Erythroblast (primary cell): Measurements from ENCODE around the gene ZNF599.
"Not testable (repeated sequence)": the region's sequence is repeated elsewhere in the genome, so short reads cannot be mapped to it uniquely, and the experiment has no call there.

Source experiments
- DNase-seq, 2 experiments: peaks; one replicate each; lab custom pipeline; 2025; lab: John Stamatoyannopoulos, UW
- GATA1 ChIP-seq: IDR thresholded peaks from 2 replicates; pipeline ENCODE4 v1.6.1; 2011; ENCODE audit warnings: low read depth, mild to moderate bottlenecking, control low read depth, low read length, moderate library complexity
- POLR2A ChIP-seq: IDR thresholded peaks from 2 replicates; pipeline ENCODE4 v1.6.1; 2011; ENCODE audit warnings: mild to moderate bottlenecking, low read length

The ZNF599 gene

DNA sequence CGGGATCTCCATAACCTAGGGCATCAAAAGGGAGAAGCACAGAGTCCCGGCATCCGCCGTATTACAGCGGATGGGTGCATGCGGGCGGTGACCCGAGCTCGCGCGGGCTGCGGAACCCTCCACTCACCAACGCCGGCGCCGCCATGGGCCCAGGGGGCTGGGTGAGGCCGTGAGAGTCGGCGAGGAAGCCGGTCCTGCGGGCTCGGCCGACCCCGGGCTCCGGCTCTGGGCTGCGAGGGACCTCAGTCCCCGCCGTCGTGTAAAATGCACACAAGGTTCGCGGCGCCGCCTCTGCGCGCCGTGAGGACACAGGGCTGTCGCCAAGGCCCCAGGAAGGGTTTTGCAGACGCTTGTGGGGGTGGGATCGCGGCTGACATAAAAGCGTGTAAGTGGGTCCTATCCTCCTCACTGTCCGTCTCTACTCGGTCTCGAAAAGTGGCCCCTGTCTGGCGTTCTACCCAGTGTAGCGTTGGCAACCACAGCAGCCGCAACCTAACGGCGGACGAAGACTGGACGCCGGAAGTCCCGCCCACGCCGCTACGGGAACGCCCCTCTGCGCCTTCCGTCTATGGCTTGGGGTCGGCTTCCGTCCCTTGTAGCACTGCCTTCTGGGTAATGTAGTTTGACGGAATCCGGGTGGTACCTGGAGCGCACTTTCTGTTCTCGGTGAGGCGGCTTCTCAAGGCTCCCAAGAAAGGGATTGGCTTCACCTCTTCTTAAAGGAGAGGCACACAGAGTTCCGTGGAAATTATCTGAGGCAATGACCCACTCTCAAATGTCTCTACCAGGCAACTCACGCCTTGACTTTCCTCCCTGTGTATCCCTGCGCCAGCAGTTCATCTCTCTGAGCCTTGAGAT, at the start of gene ZNF599:
Gene ZNF599 (minus strand): TSS at position 519 of the 858 bp plus-strand sequence. CDS start 374 bp downstream, at position 145.
- no peak for TF ChIP-seq GATA1
- TF ChIP-seq POLR2A = peak; percentile 60

DNA sequence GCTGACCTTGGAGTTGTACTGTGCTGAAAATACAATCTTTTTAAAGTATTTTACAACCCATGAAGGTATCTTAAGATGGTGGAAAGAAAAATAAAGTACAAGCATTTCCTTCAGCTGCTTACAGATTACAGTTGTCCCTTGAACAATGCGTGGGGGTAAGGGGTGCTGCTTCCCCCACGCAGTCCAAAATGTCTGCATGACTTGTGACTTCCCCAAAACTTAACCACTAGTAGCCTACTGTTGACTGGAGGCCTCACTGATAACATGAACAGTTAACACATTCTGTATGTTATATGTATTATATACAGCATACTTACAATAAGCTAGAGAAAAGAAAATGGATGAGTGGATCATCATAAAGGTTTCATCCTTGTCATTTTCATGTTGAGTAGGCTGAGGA, 45.3 kb upstream of the ZNF599 start:
- DNase-seq = no peak
- TF ChIP-seq POLR2A (no peak), GATA1 (no peak)

More for the DNA sequence above, at the start of gene ZNF599:
- DNase-seq = peak; percentile 87 to 89

DNA sequence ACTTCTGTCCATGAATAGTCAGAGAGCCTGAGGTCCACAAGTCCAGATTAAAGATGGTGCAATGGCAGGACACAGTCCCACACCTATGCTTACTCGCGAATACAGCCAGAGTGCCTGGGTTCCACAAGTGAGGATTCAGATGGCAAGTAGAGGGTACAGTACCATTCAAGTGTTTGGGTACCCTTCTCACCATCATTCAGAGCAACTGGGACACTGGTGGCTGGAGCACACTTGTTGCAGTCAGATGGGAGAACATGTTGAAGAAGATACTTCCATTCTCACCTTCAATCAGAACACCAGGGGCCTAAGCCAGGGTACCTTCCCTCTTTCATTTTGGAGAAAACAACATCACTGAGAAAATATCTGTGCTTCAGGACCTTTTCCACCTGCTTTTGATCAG, 43.7 kb upstream of the ZNF599 start:
- TF ChIP-seq GATA1 (no peak), POLR2A (no peak)
- no peak for DNase-seq

DNA sequence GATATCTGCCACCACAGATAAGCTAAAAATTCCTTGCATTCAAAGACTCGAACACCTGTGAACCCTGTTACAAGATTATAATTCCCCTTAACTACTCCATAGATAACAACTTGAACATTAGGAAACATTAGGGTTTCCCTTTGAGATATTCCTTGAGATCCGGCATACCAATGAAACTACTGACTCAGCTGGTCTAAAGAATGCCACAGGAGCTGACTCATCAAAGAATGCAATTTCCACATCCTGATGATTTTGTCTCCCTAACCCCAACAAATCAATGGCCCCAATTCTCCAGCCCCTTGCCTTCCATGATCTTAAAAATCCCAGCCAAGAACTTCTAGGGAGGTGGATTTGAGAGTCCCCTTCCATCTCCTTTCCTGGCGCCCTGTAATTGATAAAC, 35.6 kb upstream of the ZNF599 start:
- DNase-seq = no peak
- TF ChIP-seq POLR2A (no peak), GATA1 (no peak)

DNA sequence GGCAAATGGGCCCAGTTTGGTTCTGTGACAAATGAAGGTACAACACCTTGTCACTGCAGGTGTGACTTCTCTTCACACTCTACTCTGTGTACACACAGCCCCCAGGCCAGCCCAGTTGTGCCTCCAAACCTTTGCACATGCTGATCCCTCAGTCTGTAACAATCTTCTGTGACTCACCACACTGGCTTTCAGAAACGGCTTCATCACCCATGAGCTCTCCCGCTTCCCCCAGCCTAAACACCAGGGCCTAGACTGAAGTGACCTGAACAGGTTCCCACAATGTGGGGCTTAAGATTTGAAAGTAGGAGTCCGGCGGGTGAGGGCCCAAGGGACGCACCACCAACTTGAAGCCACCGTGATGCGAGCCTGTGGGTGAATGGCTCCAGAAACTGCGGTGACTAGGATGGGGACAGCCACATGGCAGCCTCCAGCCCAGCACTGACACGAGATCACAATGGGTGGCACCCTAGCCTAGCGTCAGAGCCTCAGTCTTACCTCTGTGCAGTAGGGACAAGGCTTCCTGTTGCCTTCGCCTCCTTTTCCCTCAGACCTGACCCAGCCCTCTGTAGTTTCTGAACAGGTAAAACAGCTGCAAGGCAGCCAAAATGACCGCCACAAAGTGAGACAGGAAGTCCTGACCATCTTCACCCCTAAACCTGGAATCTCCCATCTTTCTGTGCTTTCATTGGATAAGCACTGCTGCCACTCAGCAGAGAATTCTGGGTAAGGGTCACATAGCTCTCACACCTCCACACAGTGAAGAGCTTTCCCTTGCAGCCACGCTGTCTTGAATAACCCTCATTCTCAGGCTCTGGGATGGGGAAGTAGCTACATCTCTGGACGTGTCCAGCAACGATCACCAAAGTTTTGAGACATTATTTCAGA, 34.2 kb upstream of the ZNF599 start:
- TF ChIP-seq GATA1 (no peak), POLR2A (no peak)
- no peak for DNase-seq

DNA sequence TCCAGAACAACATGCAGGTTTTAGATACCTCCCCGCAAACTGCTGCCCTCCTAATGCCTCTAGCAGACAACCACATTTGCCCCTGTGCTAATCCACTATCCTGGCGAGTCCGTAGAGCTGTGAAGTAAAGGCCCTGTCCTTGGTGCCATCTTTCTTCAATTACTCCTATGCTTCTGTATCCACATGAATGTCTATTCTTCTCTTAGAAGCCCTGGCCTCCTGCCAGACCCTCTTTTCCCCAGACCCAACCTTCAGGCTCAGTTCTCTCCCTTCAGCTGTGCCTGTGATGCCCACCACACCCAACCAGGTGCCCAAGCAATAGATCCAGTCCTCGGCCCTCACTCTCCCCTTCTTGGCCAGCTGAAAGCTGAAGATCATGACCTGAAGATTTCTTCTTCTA, 31.1 kb upstream of the ZNF599 start:
- DNase-seq = no peak
- no peak for TF ChIP-seq POLR2A
- TF ChIP-seq GATA1 = no peak

DNA sequence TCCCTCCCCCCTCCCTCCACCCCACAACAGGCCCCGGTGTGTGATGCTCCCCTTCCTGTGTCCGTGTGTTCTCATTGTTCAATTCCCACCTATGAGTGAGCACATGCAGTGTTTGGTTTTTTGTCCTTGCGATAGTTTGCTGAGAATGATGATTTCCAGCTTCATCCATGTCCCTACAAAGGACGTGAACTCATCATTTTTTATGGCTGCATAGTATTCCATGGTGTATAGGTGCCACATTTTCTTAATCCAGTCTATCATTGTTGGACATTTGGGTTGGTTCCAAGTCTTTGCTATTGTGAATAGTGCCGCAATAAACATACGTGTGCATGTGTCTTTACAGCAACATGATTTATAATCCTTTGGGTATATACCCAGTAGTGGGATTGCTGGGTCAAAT, 23.9 kb upstream of the ZNF599 start:
- not testable (repeated sequence) for DNase-seq

DNA sequence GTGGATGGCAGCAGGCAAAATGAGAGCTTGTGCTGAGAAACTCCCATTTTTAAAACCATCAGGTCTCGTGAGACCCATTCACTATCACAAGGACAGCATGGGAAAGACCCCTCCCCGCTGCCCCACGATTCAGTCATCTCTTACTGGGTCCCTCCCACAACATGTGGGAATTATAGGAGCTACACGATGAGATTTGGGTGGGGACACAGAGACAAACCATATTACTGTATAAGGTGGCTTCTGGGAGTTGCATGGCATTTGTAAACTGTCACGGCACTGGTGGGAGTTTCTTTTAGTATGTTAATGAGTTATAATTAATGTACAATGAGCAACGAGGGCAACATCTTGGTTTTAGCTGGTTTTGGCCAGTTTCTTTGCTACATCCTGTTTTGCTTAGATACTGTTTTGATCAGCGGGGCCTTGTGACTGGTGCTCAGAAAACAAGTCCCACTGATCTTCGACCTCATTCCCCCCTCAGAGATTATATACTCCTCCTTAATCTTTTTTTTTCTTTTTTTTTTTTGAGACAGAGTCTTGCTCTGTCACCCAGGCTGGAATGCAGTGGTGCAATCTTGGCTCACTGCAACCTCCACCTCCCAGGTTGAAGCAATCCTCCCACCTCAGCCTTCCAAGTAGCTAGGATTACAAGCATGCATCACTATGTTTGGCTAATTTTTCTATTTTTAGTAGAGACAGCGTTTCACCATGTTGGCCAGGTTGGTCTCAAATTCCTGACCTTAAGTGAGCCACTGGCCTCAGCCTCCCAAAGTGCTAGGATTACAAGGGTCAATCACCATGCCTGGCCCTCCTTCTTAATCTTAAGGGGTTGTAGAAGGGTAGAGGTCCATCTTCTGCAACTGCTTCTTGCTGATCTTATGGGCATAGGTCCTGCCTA, 21.3 kb upstream of the ZNF599 start:
- TF ChIP-seq POLR2A = no peak
- TF ChIP-seq GATA1 = no peak
- no peak for DNase-seq

DNA sequence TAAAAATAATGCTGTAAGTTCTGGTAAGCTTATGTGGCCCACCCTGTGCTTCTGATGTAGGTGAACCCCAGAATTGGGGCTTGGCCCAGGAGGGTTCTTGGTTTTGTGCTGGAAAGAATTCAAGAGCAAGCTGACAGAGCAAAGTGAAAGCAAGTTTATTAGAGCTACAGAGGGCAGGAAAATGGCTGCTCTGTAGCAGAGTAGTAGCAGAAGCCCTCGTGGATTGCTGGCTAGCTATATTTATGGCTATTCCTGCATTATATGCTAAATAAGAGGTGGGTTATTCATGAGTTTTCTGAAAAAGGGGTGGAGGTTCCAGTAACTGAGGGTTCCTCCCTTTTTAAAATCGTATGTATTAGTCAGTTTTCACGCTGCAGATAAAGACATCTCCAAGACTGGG, 20.6 kb upstream of the ZNF599 start:
- no peak for TF ChIP-seq GATA1
- no peak for TF ChIP-seq POLR2A
- DNase-seq = no peak

DNA sequence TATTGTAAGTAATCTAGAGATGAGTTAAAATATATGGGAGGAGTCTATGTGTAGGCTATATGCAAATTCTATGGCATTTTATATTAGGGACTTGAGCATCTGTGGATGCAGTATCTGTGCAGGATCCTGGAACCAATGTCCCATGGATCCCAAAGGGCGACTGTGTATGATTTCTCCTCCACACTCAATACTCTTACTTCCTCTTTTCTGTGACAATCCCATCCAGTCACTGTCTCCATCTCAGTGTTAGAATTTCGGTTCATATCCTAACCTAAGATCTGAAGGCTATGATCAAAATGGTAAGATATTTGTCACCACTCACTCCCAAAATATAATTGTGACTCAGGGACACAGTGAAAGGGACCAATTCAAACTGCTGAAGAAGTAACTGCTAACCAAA, 15.1 kb upstream of the ZNF599 start:
- TF ChIP-seq GATA1 (no peak), POLR2A (no peak)
- DNase-seq = no peak

DNA sequence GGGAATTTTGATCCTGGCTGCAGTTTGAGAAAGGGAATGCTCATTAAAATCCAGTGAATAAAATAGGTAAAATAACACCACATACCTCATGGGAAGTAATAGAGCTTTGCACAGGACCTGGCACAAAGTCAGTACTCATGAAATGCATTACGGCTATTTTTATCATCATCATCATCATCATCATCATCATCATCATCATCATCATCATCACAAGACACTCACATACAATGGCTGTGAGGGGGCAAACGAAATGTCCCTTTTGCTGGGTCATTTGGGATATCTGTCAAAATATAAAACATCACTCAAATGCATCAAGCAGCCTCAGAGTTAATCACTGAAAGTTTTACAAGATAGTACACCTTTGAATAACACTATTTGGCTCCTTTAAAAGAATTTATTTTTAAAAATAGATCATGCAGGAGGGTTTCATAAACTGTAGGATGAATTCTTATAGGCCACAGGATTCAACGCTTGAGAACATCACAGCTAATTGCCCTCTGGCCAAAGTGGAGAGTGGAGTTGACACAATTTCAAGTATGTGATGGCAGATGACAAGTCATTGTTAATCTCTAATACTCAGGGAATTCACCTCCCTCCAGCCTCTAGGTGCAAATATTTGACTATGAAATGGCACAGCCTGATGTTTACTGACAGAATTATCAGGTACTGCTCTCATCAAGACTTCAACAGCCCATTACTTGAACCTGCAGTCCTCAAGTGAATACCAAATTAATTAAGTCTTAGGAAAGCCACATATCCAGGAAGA, 14.2 kb upstream of the ZNF599 start:
- DNase-seq = no peak
- TF ChIP-seq GATA1 (no peak), POLR2A (no peak)

DNA sequence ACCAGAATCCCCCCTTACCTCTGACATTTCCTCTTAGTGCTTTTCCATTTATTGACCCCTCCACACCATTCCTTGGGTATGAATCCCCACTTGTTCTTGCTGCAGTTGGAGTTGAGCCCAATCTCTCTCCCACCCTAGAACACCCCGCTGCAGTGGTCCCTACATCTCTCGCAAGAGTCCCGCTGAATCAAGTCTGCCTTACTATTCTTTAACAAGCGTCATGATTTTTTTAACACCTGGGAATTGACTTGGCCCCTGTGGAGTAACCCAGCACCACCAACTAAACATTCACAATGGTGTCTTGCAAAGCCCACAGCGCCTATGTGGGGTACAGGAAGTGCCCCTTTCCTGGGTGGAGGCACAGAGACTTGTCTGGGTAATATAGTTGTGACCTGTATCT, 13.2 kb upstream of the ZNF599 start:
- TF ChIP-seq GATA1 = no peak
- no peak for TF ChIP-seq POLR2A
- DNase-seq = no peak

DNA sequence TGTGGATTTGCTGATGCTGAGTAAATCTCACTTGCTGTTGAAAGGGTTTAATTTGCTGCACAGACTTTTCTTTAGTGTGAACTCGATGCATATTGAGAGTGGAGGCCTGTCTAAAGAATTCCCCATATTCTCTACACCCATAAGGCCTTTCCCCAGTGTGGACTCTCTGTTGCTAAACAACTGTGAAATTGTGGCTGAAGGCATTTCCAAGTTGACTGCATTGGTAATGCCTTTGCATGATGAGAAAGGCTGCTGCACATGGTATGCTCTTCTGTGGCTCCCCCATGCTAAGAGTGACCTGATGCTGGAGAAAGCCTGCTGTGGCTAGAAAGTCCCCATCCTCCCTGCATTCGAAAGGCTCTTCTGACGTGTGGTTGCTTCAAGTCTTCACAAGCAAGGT, 6.6 kb upstream of the ZNF599 start:
- TF ChIP-seq POLR2A (no peak), GATA1 (no peak)
- no peak for DNase-seq

DNA sequence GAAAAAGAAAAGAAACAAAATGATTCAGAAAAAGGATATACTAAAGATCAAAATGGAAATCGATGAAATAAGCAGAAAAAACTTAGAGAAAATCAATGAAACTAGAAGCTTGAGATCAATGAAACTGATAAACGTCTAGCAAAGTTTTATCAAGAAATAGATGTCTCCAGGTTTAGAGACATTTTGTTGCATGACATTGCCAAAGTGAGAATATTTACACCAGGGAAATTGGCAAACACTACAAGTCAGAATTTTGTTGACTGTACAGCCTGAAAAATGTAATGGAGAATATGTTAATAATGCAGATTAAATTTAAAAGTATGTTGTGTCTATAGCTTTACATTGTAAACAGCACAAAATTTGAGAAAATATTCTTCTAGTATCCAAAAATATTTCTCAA, 5.3 kb upstream of the ZNF599 start:
- TF ChIP-seq GATA1 = no peak
- TF ChIP-seq POLR2A = no peak
- DNase-seq = no peak
